ENCODE data around the gene RNU6-1.

RNU6-1 gene

GRCh38 chr15:67839929-67840748 is at the start of gene RNU6-1:
Gene RNU6-1 (minus strand): TSS chr15:67840045.
- peak; percentile 97 for DNase-seq

DNA sequence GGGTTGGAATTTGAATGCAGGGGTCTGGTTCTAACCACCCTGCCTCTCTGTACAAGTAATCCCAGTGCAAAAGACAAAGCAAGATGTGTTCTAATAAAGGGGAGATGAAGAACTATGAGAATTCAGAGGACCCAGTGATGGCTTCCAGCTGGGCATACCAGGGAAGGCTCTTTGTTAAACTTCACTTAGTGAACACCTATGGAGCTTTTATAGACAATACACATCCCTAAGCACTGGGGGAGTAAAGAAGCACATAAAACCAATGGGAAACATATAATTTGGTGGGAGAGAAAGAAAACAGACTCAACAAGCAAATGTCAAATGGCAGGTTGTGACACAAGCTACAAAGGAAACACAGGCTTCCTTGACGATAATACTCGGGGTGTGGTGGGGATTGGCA is 47.9 kb upstream of the RNU6-1 start:
- DNase-seq, result no peak

GRCh38 chr15:67885861-67886260 is 46.0 kb upstream of the RNU6-1 start:
- no peak for DNase-seq

DNA sequence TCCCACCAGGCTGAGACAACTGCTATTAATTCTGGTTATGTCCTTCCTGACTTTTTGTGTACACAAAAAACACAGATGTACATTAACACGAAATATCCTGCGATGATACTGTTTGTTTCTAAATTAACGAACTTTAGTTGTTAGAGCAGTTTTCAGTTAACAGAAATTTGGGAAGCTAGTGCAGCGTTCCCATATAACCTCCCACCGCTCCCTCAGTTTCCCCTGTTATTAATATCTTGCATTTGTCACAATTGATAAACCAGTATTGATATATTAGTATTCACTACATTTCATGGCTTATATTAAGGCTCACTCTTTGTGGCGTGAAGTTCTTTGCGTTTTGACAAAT is 45.3 kb upstream of the RNU6-1 start:
- DNase-seq, result no peak

GRCh38 chr15:67884514-67885174 is 44.8 kb upstream of the RNU6-1 start:
- peak; percentile 87 for DNase-seq

DNA sequence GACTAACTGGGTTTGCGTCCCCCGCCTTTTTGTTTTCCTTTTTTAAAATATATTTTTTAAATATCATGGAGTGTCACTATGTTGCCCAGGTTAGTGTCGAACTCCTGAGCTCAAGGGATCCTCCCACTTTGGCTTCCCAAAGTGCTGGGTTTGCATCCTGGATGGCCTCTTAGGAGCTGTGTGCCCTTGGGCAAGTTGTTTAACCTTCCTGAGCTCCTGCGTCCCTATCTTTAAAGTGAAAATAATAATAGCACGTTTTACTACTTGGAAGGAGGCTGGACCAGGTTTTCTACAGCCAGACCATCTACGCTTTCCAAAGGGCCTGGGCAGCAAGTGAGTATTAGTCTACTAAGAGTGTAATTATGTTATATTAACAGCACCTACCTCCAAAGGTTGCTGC is 44.2 kb upstream of the RNU6-1 start:
- DNase-seq, result no peak

DNA sequence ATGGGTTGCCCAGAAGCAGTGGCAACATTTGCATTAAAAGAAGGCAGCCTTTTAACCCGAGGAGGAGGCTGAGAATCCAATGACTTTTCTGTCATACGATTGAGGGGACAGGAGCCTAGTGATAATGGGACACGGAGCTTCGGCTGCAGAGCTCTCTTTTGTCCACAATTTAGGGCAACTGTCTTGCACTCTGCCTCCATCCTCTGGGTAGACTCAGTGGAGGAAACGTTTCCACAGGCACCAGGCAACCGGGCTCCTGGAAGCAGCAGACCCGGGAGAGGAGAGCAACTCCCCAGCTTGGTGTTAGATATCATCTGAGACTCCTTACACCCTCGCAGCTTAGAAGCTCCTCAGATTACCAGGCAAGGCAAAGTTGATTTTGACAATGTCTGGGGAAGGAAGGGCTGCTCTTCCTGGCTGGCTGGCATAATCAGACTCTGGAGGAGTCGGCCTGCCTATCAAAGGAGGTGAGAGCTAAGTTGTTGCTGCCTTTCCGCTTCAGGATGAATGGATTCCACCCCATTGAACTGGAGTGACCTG is 43.5 kb upstream of the RNU6-1 start:
- DNase-seq, result peak; percentile 22

- peak; percentile 96 for DNase-seq
Measured at GRCh38 chr15:67882487-67883233, 42.8 kb upstream of the RNU6-1 start.

DNA sequence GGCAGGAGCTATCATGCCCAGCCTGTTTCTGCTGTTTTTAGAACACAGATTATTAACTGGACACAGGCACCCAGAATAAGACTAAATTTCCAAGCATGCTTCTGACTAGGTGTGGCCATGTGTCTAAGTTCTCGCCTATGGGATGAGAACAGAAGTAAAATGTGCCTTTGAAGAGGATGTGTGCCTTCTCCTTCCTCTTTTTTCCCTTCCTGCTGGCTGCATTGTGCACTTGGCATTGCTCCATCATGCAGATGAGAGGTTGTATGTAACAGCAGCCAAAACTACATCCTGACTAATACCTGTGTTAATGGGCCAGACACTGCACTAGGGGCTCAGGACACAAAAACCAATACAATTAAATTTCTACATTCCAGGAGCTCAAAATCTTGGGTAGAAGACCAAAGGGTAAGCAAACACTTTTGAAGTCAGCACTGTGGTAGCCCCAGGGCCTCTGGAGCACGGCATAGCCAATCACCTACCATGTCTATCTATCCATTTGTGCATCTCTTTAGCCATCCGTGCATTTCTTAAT is 40.9 kb upstream of the RNU6-1 start:
- peak; percentile 73 for DNase-seq

- DNase-seq, result peak; percentile 73
Measured at GRCh38 chr15:67879440-67880129, 39.7 kb upstream of the RNU6-1 start.

DNA sequence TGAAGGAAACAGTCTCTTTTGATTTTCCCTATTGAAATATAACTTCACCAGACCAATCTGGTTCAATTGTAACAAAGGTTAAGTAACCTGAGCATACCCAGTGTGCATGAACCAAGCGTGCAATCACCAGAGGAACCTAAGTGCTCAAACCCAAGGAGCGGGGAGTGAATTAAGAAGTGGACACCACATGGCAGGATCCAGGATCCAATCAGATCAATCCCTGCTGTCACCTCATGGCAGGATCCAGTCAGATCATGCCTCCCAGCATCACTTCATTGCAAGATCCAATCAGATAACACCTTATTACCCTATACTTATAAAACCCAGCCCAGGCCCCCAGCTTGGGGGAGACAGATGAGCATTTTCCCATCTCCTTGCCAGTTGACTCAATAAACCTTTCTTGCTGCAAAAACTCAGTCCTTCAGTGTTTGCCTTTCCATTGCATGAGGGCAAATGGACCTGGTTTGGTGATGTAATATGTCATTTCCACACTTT is 38.9 kb upstream of the RNU6-1 start:
- DNase-seq, result peak; percentile 24

- DNase-seq, result no peak
Measured at GRCh38 chr15:67873777-67874176, 33.9 kb upstream of the RNU6-1 start.

DNA sequence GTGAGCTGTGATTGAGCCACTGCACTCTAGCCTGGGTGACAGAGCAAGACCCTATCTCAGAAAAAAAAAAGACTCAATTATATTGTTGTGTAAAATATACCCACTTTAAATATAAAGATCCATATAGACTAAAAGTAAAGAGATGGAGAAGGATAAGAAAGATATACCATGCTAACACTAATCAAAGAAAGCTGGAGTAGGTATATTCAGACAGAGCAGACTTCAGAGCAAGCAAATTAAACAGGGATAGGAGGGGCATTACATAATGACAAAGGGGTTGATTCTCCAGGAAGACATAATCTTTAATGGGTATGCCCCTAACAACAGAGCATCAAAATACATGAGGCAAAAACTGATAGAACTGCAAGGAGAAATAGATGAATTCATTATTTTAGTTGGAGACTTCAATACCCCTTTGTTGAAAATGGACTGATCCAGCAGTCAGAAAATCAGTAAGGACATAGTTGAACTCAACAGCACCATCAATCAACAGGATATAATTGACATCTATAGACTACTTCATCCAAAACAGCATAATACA is 31.1 kb upstream of the RNU6-1 start:
- no peak for DNase-seq

GRCh38 chr15:67869701-67870100 is 29.9 kb upstream of the RNU6-1 start:
- DNase-seq, result no peak

DNA sequence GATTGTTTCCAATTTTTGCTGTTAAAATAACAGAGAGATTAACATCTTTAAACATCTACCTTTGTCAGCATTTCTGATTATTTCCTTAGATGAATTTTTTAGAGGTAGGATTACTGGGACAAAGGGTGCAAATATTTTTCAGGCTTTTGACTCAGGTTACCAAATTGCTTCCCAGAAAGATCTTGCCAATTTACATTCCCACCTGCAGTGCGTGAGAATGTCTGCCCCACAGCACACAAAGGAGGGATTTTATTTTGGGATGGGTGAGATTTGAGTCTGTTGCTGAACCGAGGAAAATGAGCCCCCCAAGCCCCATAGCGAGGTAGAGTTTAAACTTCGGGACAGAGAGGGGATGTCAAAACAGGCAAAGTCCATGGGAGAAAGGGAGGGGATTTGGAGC is 25.9 kb upstream of the RNU6-1 start:
- DNase-seq, result no peak

DNA sequence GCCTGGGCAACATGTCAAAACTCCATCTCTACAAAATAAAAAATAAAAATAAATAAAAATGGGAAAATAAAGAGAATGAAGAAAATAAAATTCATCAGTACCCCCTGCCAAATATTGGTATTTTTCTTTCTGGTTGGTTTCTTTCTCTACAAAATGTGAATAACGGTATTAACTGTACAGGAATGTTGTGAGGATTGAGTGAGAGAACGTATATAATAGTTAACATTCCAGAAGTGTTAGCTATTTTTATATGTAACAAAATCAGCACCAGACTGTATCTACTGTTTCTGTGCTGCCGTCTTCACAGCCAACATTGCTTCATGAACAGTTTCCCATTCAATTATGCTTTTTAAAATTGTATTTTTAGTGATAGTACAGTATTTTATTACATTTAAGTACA is 25.5 kb upstream of the RNU6-1 start:
- DNase-seq, result no peak

DNA sequence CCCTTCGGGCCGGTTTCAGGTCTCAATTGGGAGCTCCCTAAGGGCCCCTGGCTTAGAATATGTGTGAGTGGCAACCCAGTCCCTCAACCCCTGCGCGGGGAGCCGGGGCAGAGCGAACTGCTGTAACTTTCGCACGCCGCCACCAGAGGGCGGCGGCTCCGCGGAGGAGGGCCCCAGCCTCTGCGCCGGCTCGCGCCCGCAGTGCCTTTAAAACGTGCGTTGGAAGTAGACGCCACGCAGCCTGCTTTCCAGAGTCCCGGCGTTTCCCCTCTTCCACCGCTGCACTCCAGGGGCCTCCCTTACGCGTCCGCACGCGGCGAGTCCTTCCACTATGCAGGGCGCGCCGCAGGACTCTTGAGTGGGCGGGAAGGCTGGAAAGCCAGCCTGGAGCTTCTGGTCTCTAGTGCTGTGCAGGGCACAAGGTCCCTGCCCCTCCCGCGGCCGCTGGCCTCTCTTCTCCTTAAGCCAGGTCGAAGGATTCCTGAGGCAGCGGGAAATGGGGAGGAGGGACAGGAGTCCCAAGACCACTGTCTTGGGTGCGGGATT is 23.7 kb upstream of the RNU6-1 start:
- peak; percentile 89 for DNase-seq

- no peak for DNase-seq
Measured at GRCh38 chr15:67862750-67863441, 23.1 kb upstream of the RNU6-1 start.

- no peak for DNase-seq
Measured at GRCh38 chr15:67861983-67862382, 22.1 kb upstream of the RNU6-1 start.

DNA sequence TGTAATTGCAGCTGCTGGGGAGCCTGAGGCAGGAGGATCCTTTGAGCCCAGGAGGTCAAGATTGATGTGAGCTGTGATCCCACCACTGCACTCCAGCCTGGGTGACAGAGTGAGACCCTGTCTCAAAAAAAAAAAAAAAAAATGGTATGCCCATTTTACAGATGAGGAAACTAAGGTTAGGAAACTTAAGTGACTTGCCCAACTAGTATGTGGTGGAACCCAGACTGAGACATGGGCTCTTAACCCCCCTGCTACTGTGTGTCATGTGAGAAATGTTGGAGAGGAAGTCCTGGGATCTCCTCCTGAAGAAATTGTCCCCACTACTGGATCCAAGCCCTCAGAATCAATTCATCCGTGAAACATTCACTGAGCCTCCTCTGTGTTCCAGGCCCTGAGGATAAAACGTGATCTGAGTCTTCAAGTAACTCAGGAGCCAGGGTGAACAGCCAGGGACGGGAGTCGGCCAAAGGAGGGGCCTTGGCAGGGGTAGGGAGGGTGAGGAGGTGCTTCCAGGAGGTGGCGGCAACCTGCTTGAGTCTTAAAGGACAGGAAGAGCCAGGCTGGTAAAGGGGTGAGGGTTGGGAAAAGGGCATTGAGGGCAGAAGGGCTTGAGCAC is 19.6 kb upstream of the RNU6-1 start:
- no peak for DNase-seq

GRCh38 chr15:67857220-67857619 is 17.4 kb upstream of the RNU6-1 start:
- no peak for DNase-seq
